ENCODE results near the gene JPH3.

The JPH3 gene

DNA sequence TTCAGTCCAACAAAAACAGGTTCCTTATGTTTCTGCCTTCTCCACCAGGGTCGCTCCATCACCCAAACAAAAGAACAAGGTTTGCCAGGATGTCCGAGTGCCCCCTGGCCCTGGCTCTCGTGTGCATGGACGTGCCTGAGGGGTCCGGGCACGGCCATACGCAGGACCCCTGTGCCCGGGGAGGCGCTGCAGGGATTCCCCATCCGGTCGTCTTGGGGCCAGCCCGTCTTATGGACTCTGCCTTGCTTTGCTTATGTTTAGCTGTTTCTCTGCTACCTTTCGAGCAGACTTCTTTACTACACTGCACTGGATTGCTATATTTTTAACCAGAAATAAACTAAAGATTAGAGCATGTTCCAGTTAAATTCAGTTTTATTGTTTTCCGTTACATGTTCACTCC, 95.5 kb downstream of the JPH3 start:
- no peak for DNase-seq (ENCODE audit: low spot score)

DNA sequence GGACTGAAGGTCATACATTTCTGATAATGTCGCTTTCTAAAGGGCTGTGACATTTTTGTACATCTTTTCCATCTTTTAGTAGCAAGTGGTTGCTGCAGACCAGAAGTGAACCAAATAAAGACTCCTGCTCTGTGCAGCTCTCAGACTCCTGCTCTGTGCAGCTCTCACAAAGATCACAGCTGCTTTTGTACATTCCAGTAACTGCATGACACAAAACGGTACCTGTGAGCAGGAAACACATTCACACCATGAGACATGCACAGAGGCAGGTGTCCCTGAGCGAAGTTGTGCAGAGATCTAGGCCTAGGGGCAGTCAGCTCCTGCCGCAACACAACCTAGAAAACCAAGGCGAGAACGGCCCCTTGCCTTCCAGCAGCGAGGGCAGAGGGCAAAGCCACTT, 95.9 kb downstream of the JPH3 start:
- DNase-seq (ENCODE audit: low spot score) = no peak

DNA sequence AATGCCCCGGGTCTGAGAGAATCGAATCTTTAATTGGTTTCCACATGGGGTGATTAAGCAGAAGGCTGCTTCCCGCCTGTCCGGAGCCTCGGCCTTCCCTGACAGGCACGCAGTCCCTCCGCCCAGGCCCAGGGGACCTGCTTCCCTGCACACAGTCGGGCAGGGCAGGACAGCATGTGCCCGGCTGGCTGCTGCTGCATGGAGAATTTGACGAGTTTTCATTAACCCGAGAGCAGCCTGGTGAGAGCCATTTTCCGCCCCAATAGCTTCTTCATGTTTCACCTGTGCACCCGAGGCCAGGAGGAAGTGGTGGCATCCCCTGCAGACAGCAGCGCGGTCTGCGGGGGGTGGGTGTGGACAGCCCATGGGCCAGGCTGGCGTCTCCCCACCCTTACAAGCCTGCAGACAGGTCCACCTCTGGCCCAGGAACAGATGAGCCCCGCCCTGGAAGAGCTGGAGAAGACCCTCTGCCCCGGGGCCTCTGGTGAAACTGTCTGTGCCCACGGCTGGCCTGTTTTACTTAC, 96.4 kb downstream of the JPH3 start:
- DNase-seq (ENCODE audit: low spot score) = no peak

DNA sequence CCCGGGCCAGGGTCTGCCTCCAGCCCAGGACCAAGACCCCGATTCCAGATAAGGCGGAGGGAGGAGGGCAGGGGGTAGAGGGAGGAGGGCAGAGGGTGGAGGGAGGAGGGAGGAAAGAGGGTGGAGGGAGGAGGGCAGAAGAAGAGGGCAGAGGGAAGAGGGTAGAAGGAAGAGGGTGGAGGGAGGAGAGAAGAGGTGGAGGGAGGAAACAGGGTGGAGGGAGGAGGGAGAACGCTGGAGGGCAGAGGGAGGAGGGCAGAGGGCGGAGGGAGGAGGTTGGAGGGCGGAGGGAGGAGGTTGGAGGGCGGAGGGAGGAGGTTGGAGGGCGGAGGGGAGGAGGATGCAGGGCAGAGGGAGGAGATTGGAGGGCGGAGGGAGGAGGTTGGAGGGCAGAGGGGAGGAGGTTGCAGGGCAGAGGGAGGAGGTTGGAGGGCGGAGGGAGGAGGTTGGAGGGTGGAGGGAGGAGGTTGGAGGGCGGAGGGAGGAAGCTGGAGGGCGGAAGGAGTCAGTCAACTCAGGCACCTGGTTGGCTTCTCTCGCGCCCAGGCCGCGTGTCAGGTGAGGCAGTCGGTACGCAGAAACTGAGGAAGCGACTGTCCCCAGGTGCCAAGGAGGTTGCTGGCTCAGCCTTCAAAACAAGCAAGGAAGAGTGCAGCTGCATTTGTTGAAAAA, 98.2 kb downstream of the JPH3 start:
- no peak for DNase-seq (ENCODE audit: low spot score)

DNA sequence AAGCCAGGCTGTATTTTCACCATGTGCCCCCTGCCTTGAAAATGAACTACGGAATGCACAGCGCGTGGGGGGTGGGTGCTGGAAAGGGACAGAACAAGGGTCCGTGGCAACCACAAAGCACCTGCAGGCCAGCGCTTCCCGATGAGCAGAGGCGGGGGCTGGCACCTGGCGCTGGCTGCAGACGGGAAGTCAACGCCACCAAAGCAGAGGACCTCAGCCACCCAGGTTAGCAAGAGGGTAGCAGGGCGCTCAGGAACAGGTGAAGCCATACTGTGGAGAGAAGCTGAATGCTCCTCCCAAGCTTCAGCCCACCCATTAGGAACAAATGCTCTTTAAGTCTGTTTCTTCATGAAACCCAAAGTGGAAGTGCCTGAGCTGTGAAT, 98.8 kb downstream of the JPH3 start:
- DNase-seq (ENCODE audit: low spot score) = no peak

DNA sequence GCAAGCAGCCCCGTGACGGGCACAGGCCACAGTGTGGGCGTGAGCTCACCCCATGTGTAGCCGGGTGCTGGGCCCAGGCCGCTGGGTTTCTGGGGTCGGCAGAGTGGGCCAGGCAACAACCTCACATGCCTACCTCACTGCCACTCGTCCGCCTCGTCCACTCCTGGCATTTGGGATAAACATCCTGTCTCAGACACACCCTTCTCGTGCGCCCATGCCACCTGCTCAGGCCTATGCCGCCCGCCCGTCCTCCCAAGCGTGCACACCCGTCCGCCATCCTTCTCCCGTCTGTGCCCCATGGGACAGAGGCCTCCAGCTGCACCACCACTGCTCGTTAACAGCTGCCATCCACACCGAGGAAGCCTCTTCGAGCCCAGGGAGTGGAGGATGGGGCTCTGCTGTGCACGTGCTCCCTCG, 99.2 kb downstream of the JPH3 start:
- DNase-seq (ENCODE audit: low spot score) = no peak

DNA sequence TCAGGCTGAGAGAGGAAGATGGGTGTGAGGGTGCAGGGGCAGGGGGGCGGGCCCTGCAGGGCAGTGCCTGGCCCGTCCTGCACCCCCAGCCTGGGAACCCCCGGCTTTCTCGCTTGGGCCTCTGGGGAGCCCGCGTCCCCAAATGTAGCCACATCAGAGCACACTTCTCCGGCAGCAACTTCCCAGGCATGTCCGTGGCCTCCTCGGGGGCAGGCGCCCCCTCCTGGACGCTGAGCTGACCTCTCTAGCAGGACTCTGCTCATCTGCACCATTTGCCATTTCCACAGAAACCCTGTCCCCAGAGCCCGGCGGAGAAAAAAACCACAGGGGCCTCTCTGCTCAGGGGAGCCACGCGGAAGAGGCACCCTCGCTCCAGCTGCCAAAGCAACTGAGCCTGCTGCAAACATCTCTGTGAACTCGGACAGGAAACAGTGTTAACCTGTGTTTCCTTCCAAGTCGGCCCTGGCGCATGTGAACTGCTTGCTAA, 100.1 kb downstream of the JPH3 start:
- DNase-seq (ENCODE audit: low spot score) = peak; percentile 36

DNA sequence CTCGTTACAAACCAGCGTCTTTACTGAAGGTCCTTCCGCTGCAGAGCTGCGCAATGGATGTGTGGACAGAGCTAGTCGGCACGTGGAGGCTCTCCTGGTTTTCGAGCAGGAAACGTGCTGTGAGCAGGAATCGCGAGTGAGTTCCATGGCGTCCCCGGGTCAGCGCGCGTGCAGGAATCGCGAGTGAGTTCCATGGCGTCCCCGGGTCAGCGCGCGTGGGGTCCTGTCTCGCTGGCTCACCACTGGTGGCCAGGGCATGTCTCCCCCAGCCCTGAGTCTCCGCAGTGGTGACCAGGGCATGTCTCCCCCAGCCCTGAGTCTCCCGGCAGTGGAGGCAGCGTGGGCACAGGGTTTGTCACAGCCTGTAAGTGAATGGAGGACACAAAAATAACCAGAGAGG, 100.8 kb downstream of the JPH3 start:
- no peak for DNase-seq (ENCODE audit: low spot score)

DNA sequence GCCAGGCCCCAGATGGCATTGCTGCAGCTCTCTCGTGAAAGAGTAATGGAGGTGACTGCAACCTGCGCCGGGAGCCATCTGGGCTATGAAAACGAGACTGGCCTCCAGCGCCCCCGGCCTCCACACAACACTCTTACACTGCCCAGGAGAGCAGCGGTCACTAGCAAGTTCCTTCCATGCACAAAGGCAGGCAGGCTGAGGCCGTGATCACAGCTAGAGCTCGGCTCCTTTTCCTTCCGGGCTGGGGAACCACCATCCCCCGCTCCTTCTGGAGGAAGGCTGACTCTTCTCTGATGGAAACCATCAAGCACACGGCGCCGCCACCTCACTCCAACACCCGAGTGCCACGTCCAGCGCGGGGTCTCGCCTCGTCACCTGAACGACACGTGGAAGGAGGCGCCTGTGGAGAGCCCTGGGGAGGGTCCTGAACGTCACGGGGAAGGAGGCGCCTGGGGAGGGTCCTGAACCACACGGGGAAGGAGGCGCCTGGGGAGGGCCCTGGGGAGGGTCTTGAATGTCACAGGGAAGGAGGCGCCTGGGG, 101.6 kb downstream of the JPH3 start:
- DNase-seq (ENCODE audit: low spot score) = no peak

DNA sequence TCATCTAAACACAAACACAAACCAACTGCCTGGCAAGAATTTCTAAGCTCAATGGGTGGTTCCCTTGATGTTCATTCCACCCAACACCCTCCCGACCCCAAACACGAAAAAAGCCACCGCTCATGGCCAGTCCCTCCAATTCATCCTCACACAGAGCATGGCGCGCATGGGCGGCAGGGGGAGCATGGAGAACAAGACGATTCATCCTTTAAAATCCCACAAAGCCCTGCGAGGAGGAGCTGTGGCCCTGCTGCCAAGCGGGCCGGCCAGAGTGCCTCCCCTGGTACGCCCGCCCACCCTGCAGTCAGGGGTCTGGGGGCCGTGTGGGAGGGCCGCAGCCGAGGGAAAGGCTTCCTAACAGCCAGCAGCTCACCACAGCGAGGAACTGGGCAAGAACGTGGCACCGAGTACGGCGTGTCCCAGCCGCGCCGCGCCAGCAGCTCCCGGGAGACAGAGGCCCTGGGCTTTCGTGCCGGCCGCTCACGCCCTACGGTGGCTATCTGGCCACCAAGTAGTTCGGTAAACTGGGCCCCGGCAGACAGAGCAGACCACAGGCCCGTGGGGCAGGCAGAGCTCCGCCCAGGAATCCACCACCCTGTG, 102.5 kb downstream of the JPH3 start:
- DNase-seq (ENCODE audit: low spot score) = no peak

DNA sequence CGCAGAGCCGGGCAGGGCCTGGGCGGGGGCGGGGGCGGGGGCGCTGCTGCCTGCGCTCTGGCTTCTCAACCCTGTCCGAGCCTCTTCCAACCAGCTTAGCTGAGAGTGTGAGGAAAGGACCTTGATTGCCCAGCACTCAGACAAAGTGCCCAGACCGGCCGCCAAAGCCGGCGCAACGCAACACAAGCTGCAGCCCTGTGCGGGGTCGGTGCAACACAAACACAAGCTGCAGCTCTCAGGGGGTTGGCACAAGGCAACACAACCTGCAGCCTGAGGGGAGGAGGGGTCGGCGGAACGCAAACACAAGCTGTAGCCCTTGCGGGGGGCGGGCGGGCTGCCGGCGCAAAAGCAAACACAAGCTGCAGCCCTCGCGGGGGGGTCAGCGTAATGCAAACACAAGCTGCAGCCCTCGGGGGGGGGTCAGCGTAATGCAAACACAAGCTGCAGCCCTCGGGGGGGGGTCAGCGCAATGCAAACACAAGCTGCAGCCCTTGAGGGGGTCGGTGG, 103.5 kb downstream of the JPH3 start:
- DNase-seq (ENCODE audit: low spot score) = no peak

DNA sequence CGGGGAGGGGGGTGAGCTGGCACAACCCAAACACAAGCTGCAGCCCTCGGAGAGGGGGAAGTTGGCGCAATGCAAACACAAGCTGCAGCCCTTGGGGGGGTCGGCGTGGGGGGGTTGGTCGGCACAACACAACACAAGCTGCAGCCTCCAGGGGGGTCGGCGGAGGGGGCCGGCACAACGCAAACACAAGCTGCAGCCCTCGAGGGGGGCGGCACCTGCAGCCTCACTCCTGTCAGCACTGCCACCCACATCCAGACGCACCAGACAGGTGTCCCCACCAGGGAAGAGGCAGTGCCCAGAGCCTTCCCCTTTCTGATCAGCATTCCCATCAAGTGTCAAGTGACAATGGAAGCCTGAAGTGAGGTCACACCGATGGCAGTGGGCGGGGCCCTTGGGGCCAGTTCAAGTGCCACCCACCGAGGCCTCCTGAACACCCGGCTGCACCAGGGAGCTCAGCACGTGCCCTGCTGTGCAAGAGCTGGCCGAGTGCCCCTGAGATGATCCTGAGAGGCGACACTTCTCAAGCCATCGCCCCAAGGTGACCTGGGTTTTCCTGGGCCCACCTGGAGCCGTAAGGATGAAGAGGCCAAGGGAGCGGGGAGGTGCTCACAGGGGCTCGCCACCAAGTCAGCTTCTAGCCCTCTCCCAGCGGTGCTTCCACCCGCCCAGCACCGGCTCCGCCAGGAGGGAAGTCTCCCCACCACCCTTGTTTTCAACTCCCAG, 104.1 kb downstream of the JPH3 start:
- DNase-seq (ENCODE audit: low spot score) = no peak

DNA sequence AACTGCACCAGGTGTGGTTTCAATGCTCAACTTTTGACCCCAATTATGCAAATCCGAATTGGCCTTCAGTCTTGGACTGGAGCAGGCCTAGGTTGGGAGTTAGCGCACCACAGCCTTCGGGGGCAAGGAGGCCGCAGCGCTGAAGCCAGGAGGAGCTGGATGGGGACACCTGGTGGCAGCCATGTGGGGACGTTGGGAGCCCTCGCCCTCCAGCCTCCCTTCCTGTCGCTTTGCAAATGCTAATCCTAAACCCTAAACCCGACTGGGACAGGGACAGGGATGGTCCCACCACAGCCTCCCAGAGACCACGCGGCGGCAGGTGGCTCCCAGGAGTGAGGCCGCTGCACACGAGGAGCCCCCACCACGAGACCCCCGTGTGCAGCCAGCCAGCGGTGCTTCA, 104.8 kb downstream of the JPH3 start:
- no peak for DNase-seq (ENCODE audit: low spot score)

DNA sequence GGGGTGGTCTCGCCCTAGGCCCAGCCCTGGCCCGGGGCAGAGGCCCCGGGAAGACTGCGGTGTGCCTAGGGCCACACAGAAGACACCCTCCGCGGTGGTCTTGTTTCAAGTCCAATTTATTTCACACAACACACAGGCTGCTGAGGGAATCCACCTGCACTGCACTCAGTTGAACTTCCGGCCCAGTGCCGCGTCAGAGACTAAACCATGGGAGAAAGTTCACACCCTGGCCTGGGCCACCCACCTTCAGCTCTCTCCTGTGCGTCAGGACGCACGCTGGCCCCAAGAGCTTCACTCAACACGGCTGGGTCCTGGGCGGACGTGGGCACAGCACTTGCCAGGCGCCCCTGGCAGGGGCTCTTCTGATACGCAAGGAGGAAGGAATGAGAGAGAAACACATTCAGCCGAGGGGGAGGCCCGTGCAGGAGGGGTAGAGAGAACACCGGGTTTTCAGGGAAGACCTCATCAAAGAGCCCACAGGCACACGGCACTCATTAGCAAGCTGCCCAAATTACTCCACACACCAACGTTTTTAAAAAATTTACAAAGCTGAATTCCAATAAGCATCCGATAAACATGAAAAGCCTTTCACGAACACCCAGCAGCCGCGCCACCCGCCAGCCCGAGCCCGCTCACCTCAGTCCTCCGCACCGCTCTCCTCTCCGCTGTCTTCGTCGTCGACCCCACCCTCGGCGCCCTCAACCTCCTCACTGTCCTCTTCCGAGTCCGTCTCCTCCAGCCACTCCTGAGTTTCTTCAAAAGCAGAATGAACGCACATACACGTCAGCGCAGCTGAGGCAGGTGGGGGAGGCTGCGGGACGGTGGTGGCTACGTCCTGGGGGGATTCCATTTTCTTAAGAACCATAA, 105.6 kb downstream of the JPH3 start:
- no peak for DNase-seq (ENCODE audit: low spot score)

DNA sequence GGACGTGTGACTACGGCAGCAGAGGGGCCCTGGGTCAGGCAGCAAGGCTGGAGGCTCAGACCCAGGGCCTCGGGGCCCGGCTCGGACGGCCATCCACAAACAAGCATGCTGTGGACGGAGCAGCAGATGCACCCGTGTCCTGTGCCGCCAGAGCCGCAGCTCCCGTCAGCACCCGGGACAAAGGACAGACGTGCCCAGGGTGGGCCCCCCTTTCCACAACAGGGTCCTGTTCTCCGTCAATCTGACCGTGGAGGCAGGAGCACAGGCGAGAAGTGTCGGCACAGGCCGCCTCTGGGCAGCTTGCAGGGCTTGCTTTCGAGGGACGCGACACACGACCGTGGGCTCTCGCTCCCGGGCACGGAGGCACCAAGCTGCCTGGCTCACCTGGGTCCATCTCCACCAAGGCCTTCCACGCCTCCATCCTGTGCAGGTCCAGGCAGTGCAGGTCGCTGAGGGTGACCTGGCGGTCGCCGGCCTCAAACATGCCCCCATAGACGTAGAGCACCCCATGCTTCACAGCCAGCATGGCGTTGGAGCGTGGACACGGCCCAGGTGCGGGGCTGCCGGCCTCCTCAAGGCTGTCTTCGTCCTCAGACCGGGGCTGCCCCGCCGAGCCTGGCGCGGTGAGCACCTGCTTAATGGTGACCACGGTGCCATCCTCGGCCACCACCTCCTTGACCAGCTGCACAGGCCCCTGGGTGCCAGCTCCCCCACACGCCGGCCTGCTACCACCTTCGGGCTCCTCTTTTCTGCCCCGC, 106.8 kb downstream of the JPH3 start:
- DNase-seq (ENCODE audit: low spot score) = no peak

DNA sequence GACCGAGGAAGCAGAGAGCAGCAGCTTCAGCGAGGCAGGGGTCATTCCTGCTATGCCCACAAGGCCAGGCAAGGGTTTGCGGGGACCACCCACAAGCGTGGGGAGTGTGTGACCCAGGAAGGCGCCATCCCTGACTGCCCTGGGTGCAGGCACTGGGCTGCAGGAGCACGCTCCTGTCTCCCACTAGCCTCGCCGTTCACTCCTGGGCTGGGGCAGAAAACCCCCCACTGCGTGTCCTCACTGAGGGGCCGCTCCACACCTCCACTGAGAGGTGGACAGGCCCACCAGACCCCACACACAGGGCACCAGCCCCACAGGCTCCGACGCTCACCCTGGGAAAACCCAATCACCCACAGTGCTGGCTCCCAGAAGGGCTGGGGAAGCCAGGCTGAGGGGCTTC, 107.4 kb downstream of the JPH3 start:
- DNase-seq (ENCODE audit: low spot score) = no peak

DNA sequence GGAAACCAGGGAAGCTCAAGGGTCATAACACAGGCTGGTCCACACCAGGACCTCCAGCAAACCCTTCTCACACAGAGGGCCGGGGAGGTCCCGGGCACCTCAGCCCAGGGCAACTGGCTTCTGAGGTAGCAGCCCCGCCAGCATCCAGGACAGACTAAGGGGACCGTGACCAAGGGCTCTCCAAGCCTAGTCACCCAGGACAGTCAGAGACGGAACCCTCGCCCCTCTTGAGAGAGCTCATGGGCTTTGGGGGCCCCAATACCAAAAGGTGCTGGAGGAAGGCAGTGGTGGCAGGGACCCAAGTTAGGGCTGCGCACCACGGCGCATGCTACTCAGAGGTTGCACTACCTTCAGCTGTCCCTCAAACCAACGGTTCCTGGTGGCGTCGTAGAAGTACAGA, 108.6 kb downstream of the JPH3 start:
- DNase-seq (ENCODE audit: low spot score) = no peak

DNA sequence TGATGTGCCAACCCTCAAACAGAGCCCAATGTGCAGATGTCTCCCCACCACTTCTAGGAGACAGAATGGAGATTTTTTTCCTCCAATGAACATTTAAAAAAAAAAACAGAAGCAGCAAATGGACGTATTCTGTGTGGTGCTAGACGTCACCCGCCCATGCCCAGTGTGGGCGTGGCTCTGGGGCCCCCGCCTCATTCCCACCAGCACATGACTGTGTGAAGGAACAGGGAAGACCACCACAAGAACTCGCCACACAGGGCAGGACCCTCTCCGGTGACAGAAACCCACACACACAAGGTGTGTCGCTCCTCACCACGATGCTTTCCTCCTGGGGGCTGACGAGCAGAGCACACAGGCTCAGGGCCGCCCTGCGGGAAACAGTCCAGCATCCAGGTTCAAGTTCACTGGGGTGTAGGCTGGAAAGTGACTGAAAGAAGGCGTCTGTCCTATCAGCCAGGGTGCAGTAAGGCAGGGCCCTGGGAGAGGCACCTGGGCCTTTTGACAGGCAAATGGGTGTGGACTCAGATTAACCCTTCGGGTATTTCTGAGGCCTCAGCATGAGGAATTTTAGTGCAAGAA, 110.0 kb downstream of the JPH3 start:
- DNase-seq (ENCODE audit: low spot score) = no peak

DNA sequence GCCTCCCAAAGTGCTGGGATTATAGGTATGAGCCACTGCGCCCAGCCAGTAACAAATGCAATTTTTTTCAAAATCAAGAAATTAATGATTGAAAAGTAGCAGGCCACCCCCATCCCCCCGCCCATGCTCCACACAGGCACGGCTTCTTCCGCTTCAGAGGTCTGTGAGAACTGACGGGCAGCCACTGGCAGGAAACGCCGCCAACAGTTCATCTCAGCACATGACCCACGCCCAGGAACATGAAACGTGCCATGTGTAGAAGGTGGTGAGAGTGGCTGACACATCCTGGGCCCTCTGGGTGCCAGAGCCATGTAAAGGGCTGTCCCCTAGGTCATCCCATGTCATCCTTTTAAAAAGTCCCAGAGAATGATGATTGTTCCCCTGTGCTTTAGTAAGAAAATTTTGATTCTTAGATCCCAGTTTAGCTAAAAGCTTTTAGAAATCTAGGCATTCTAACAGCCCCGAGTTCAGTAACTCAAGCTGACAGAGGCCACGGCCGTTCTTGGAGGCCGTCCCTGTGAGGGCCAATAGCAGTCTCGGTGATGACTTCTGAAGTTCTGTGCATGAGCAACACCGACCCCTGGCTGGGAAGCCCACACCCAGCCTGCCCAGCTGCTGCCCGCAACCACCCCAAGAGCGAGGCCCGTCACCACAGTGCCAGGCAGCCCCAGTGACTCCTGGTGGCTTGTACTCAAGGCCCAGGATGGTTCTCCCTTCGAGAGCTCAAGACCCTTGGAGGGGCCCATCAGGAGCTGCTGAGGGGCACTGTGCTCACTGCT, 111.3 kb downstream of the JPH3 start:
- peak; percentile 63 for DNase-seq (ENCODE audit: low spot score)

DNA sequence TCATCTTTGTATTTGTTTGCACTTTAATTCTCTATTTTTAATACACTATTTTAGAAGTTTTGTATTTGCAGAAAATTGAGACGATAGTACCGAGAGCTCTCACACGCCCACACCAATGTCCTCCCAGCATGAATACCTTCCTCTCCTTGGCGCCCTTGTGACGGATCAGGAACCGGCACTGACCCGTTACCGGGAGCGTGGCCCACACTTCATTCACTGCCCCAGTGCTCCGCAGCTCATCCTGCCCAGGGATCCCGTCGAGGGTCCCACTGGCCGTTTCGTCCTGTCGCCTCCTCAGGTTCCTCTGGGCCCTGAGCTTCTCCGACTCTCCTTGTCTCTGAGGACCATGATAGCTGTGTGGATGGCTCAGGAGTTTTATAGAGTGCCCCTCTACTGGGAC, 112.9 kb downstream of the JPH3 start:
- no peak for DNase-seq (ENCODE audit: low spot score)

All from CD4-positive, alpha-beta T cell treated with Interleukin-15 for 4 hours (primary cell).